IMR-90 (cell line): ENCODE data around the gene CERS6.

Experiments used
- BHLHE40 ChIP-seq: fragments of 150-350 bp; IDR thresholded peaks from 2 replicates; pipeline ENCODE4 v1.6.1; 2016; ENCODE audit warnings: mild to moderate bottlenecking, low read depth, low read length
- CEBPB ChIP-seq: IDR thresholded peaks from 2 replicates; pipeline ENCODE4 v1.6.1; 2012; ENCODE audit warnings: low read depth, low read length, improper control_type of control experiment
- FOS ChIP-seq: fragments of 150-350 bp; IDR thresholded peaks from 2 replicates; pipeline ENCODE4 v1.6.1; 2016; ENCODE audit warnings: low read depth, low read length
- MXI1 ChIP-seq: IDR thresholded peaks from 2 replicates; pipeline ENCODE4 v1.6.1; 2012; ENCODE audit warnings: low read depth, mild to moderate bottlenecking, low read length, moderate library complexity, borderline replicate concordance
- POLR2A ChIP-seq: IDR thresholded peaks from 2 replicates; pipeline ENCODE4 v1.6.1; 2012; ENCODE audit warnings: mild to moderate bottlenecking, low read depth, low read length
- RAD21 ChIP-seq: IDR thresholded peaks from 2 replicates; pipeline ENCODE4 v1.6.1; 2012; ENCODE audit warnings: low read length, improper control_type of control experiment
- RCOR1 ChIP-seq: IDR thresholded peaks from 2 replicates; pipeline ENCODE4 v1.6.1; 2012; ENCODE audit warnings: mild to moderate bottlenecking, low read length, improper control_type of control experiment; ENCODE audit not compliant: insufficient replicate concordance
- RFX5 ChIP-seq: IDR thresholded peaks from 2 replicates; pipeline ENCODE4 v1.8.0; 2012; ENCODE audit warnings: low read depth, mild to moderate bottlenecking, low read length, moderate library complexity
- SMC3 ChIP-seq: fragments of 150-350 bp; IDR thresholded peaks from 2 replicates; pipeline ENCODE4 v1.6.1; 2016; ENCODE audit warnings: low read depth, mild to moderate bottlenecking, antibody characterized with exemption, low read length, moderate library complexity
- TF ChIP-seq, protein P1 (sequence below): conservative IDR thresholded peaks from 2 replicates; pipeline ENCODE4 v1.5.1; 2012; ENCODE audit warnings: mild to moderate bottlenecking, low read depth, low read length, improper control_type of control experiment
- TF ChIP-seq, protein P2 (sequence below): fragments of 150-350 bp; IDR thresholded peaks from 2 replicates; pipeline ENCODE4 v1.6.1; 2016; ENCODE audit warnings: low read depth, mild to moderate bottlenecking, low read length, moderate library complexity, borderline replicate concordance

DNA sequence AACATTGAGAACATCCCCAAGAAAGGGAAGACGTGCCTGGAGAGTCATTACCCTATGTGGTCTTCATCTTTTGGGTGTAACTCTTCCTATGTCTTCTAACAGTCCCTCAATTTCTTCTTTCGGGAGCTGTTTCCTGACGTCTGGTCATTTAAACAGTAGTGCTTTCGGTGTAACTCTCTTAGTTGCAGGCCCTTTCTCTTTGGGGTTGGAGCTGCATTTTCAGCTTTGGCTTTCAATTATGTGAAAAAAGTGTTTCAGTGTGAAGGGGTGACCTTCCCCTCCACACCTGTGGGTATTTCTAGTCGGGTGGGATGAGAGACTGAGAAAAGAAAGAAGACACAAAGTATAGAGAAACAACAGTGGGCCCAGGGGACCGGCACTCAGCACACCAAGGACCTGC, 105.9 kb downstream of the CERS6 start:
- TF ChIP-seq MXI1 = no peak
- TF ChIP-seq RFX5 = no peak
- no peak for TF ChIP-seq CEBPB
- no peak for TF ChIP-seq RCOR1
- TF ChIP-seq, protein P1, sequence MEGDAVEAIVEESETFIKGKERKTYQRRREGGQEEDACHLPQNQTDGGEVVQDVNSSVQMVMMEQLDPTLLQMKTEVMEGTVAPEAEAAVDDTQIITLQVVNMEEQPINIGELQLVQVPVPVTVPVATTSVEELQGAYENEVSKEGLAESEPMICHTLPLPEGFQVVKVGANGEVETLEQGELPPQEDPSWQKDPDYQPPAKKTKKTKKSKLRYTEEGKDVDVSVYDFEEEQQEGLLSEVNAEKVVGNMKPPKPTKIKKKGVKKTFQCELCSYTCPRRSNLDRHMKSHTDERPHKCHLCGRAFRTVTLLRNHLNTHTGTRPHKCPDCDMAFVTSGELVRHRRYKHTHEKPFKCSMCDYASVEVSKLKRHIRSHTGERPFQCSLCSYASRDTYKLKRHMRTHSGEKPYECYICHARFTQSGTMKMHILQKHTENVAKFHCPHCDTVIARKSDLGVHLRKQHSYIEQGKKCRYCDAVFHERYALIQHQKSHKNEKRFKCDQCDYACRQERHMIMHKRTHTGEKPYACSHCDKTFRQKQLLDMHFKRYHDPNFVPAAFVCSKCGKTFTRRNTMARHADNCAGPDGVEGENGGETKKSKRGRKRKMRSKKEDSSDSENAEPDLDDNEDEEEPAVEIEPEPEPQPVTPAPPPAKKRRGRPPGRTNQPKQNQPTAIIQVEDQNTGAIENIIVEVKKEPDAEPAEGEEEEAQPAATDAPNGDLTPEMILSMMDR = no peak
- TF ChIP-seq BHLHE40 = no peak
- TF ChIP-seq RAD21 = no peak
- TF ChIP-seq, protein P2, sequence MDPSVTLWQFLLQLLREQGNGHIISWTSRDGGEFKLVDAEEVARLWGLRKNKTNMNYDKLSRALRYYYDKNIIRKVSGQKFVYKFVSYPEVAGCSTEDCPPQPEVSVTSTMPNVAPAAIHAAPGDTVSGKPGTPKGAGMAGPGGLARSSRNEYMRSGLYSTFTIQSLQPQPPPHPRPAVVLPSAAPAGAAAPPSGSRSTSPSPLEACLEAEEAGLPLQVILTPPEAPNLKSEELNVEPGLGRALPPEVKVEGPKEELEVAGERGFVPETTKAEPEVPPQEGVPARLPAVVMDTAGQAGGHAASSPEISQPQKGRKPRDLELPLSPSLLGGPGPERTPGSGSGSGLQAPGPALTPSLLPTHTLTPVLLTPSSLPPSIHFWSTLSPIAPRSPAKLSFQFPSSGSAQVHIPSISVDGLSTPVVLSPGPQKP = no peak
- no peak for TF ChIP-seq POLR2A
- TF ChIP-seq FOS = no peak
- TF ChIP-seq SMC3 = no peak
